Endodermal cell (in vitro differentiated cells): Measurements from ENCODE around the gene BRD3OS. TPM values are rescaled to one million over a fixed set of nuclear protein-coding genes. Genes with fewer than 3 reads are reported as not detected.

Experiments used
- DNase-seq: peaks from one replicate; pipeline ENCODE4 v3.0.0-alpha.2; 2017
- H3K27ac ChIP-seq: 2 replicates; pipeline ENCODE4 v1.5.1; 2013; ENCODE audit warnings: mild to moderate bottlenecking, low read depth, low read length, moderate library complexity
- H3K27me3 ChIP-seq: 2 replicates; pipeline ENCODE4 v1.6.1; 2013; ENCODE audit warnings: mild to moderate bottlenecking, low read length, moderate library complexity; ENCODE audit not compliant: insufficient read depth, control insufficient read depth, poor library complexity, severe bottlenecking
- H3K36me3 ChIP-seq: 2 replicates; pipeline ENCODE4 v1.7.0; 2013; ENCODE audit warnings: mild to moderate bottlenecking, low read length, moderate library complexity; ENCODE audit not compliant: control insufficient read depth, insufficient read depth
- H3K4me1 ChIP-seq: one replicate; pipeline ENCODE4 v1.7.0; 2013; ENCODE audit warnings: low read length; ENCODE audit not compliant: control insufficient read depth, insufficient read depth
- H3K4me3 ChIP-seq: 2 replicates; pipeline ENCODE4 v1.5.1; 2013; ENCODE audit warnings: mild to moderate bottlenecking, low read length, moderate library complexity
- H3K9ac ChIP-seq: 2 replicates; pipeline ENCODE4 v1.6.1; 2013; ENCODE audit warnings: mild to moderate bottlenecking, low read length, moderate library complexity; ENCODE audit not compliant: poor library complexity, severe bottlenecking; ENCODE audit errors: extremely low read depth
- H3K9me3 ChIP-seq: 2 replicates; pipeline ENCODE4 v1.6.1; 2013; ENCODE audit warnings: mild to moderate bottlenecking, low read length, moderate library complexity; ENCODE audit not compliant: control insufficient read depth
- H3K27ac Mint-ChIP-seq: 2 replicates; pipeline ENCODE4 v1.8.0; 2020; ENCODE audit warnings: mixed read lengths
- H3K27me3 Mint-ChIP-seq: 2 replicates; pipeline ENCODE4 v1.8.0; 2021; ENCODE audit warnings: mild to moderate bottlenecking, mixed read lengths; ENCODE audit not compliant: insufficient read depth
- H3K36me3 Mint-ChIP-seq: 2 replicates; pipeline ENCODE4 v1.8.0; 2020; ENCODE audit warnings: low read depth, mixed read lengths
- H3K4me1 Mint-ChIP-seq: 2 replicates; pipeline ENCODE4 v1.8.0; 2020; ENCODE audit warnings: mixed read lengths
- H3K4me3 Mint-ChIP-seq: 2 replicates; pipeline ENCODE4 v1.8.0; 2020; ENCODE audit warnings: mild to moderate bottlenecking, moderate library complexity, mixed read lengths
- H3K9me3 Mint-ChIP-seq: 2 replicates; pipeline ENCODE4 v1.8.0; 2020; ENCODE audit warnings: mild to moderate bottlenecking, mixed read lengths
- WGBS, 2 experiments: methylation state at CpG; one replicate each; pipeline versions ENCODE4 v1.1.5 to v1.1.7; 2013; ENCODE audit warnings: missing lambda C conversion rate in 2 of 2, mixed read lengths in 1 of 2; ENCODE audit not compliant: insufficient coverage in 1 of 2, insufficient read length in 1 of 2; 5-methylcytosine and 5-hydroxymethylcytosine counted together
- total RNA-seq, 2 donors: library from RNA; stranded (reverse); fragmentation: NEBNext Ultra II Directional in 1 of 2; extraction: Animal tissue kit (Norgen Biotek cat#: 25700) in 1 of 2; gene quantifications; 2 replicates in 1 of 2; 3 replicates in 1 of 2; pipeline ENCODE4 v1.2.1, GENCODE V29; 2021
- TF ChIP-seq, protein P1 (sequence below): fragments of 200-600 bp; sonication (generic); conservative IDR thresholded peaks from 2 replicates; pipeline ENCODE4 v1.5.0; 2021; ENCODE audit warnings: antibody characterized with exemption, mild to moderate bottlenecking

BRD3OS gene
- total RNA-seq, 2 donors from 2014 or later = 19.0 to 26.5 TPM

DNA sequence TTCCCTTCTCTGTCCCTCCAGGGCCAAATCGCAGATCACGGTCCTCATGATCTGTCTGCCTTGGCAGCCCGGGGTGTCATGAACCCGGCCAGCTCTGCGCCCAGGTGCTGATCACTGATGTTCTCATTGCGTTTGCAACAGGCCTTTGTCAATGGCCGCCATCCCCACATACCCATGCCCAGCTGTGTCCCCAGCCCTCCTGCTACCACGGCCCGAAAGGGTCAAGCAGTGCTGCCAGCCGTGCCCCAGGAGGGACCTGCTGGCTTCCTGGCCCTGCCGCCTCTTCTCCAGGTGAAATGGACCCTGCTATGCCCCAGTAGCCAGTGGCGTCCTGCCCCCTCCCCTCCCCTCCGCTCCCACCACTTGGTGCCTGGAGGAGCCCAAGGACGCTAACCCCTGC is 20.4 kb upstream of the BRD3OS start:
- H3K4me1 Mint-ChIP-seq = no peaks in the 10 kb centered on the region
- no peaks in the 10 kb centered on the region for H3K36me3 ChIP-seq
- H3K27me3 ChIP-seq = no peaks in the 10 kb centered on the region
- no peak overlapping the region for H3K27ac ChIP-seq
- TF ChIP-seq, protein P1, sequence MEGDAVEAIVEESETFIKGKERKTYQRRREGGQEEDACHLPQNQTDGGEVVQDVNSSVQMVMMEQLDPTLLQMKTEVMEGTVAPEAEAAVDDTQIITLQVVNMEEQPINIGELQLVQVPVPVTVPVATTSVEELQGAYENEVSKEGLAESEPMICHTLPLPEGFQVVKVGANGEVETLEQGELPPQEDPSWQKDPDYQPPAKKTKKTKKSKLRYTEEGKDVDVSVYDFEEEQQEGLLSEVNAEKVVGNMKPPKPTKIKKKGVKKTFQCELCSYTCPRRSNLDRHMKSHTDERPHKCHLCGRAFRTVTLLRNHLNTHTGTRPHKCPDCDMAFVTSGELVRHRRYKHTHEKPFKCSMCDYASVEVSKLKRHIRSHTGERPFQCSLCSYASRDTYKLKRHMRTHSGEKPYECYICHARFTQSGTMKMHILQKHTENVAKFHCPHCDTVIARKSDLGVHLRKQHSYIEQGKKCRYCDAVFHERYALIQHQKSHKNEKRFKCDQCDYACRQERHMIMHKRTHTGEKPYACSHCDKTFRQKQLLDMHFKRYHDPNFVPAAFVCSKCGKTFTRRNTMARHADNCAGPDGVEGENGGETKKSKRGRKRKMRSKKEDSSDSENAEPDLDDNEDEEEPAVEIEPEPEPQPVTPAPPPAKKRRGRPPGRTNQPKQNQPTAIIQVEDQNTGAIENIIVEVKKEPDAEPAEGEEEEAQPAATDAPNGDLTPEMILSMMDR = no peak
- no peak overlapping the region for H3K27ac Mint-ChIP-seq
- H3K9me3 ChIP-seq = no peaks in the 10 kb centered on the region
- no peaks in the 10 kb centered on the region for H3K4me1 ChIP-seq
- H3K9me3 Mint-ChIP-seq = no peaks in the 10 kb centered on the region
- DNase-seq = no peak
- H3K27me3 Mint-ChIP-seq = peaks cover 2% of the 10 kb centered on the region
- H3K36me3 Mint-ChIP-seq = no peaks in the 10 kb centered on the region
- no peak overlapping the region for H3K4me3 Mint-ChIP-seq
- WGBS, 2 experiments = 85 to 93% methylated on average over 6 to 14 of the region's 14 CpGs
- no peak overlapping the region for H3K4me3 ChIP-seq
- H3K9ac ChIP-seq = no peak overlapping the region

DNA sequence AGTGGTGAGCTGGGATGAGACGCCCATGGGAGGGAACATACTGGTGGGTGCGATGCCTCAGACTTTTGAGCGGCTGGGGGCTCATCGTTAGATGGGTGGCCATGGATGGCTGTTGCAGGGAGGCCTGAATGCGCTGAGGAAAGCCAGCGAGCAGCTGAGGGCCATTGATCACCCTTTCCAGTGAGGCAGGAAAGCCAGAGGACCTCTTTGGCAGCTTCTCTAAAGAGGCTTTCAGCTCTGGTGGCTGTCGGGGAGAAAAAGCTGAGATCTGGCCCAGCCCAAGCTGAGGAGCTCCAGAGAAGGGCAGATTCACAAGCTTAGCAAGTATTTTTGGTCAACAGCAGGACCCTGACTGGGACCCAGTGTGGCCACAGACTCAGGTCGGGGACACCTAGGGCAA is 19.9 kb upstream of the BRD3OS start:
- Histone ChIP-seq H3K27me3 (no peaks in the 10 kb centered on the region), H3K4me3 (no peak overlapping the region), H3K9ac (no peak overlapping the region), H3K9me3 (no peaks in the 10 kb centered on the region), H3K36me3 (no peaks in the 10 kb centered on the region), H3K4me1 (no peaks in the 10 kb centered on the region), H3K27ac (no peak overlapping the region)
- no peak overlapping the region for H3K27ac Mint-ChIP-seq
- H3K4me3 Mint-ChIP-seq = no peak overlapping the region
- no peaks in the 10 kb centered on the region for H3K36me3 Mint-ChIP-seq
- no peaks in the 10 kb centered on the region for H3K4me1 Mint-ChIP-seq
- H3K27me3 Mint-ChIP-seq = no peaks in the 10 kb centered on the region
- TF ChIP-seq, protein P1 = no peak
- WGBS, 2 experiments = 93 to 98% methylated on average over 7 to 8 of the region's 8 CpGs
- DNase-seq = no peak
- H3K9me3 Mint-ChIP-seq = peaks cover 3% of the 10 kb centered on the region

DNA sequence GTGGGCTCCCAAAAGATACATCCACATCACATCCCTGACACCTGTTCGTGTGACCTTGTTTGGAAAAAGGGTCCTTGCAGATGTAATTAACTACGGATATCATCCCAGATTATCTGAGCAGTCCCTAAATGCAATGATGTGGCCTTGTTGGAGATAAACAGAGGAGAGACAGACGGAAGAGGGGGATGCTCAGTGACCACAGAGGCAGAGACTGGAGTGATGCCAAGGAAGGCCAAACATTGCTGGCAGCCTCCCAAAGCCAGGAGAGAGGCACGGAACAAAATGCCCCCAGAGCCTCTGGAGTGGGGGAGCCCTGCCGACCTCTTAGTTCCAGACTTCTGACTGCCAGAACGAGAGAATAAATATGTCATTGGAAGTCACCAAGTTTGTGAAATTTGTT is 18.1 kb upstream of the BRD3OS start:
- Mint-ChIP-seq H3K36me3 (no peaks in the 10 kb centered on the region), H3K4me1 (no peaks in the 10 kb centered on the region), H3K4me3 (no peak overlapping the region), H3K27ac (no peak overlapping the region), H3K27me3 (no peaks in the 10 kb centered on the region), H3K9me3 (peaks cover 16% of the 10 kb centered on the region)
- no peak for DNase-seq
- no peaks in the 10 kb centered on the region for H3K36me3 ChIP-seq
- H3K9me3 ChIP-seq = peaks cover 12% of the 10 kb centered on the region
- no peak overlapping the region for H3K9ac ChIP-seq
- H3K27me3 ChIP-seq = no peaks in the 10 kb centered on the region
- H3K27ac ChIP-seq = no peak overlapping the region
- H3K4me1 ChIP-seq = no peaks in the 10 kb centered on the region
- no peak overlapping the region for H3K4me3 ChIP-seq
- WGBS, 2 experiments = 88 to 89% methylated on average over 6 of the region's 6 CpGs
- TF ChIP-seq, protein P1 = no peak
